HUES64 (cell line): ENCODE results near the gene MMP15.
A peak's percentile ranks its signal among the peaks of the same experiment; 100 is the strongest.

Experiments used
- H3K27ac ChIP-seq: 2 replicates; pipeline ENCODE4 v1.7.0; 2013; ENCODE audit warnings: low read depth, low read length, inconsistent platforms
- H3K27me3 ChIP-seq: 2 replicates; pipeline ENCODE4 v1.6.1; 2013; ENCODE audit warnings: mild to moderate bottlenecking, low read length; ENCODE audit not compliant: insufficient read depth
- H3K36me3 ChIP-seq: 2 replicates; pipeline ENCODE4 v1.6.1; 2013; ENCODE audit warnings: mild to moderate bottlenecking, low read length; ENCODE audit not compliant: insufficient read depth
- H3K4me1 ChIP-seq: 2 replicates; pipeline ENCODE4 v1.6.1; 2013; ENCODE audit warnings: mild to moderate bottlenecking, low read length, moderate library complexity; ENCODE audit not compliant: insufficient read depth
- H3K4me3 ChIP-seq: 2 replicates; pipeline ENCODE4 v1.5.1; 2013; ENCODE audit warnings: mild to moderate bottlenecking, low read length, moderate library complexity
- H3K9ac ChIP-seq: 2 replicates; pipeline ENCODE4 v1.6.1; 2013; ENCODE audit warnings: mild to moderate bottlenecking, low read depth, low read length
- H3K9me3 ChIP-seq: 2 replicates; pipeline ENCODE4 v1.6.1; 2013; ENCODE audit warnings: low read depth, low read length; ENCODE audit not compliant: insufficient read depth
- WGBS: fragments of 150-250, 120-280 bp; methylation state at CpG from one replicate; pipeline ENCODE4 v1.1.7; 2013; ENCODE audit warnings: missing lambda C conversion rate; 5-methylcytosine and 5-hydroxymethylcytosine counted together

MMP15 gene

DNA sequence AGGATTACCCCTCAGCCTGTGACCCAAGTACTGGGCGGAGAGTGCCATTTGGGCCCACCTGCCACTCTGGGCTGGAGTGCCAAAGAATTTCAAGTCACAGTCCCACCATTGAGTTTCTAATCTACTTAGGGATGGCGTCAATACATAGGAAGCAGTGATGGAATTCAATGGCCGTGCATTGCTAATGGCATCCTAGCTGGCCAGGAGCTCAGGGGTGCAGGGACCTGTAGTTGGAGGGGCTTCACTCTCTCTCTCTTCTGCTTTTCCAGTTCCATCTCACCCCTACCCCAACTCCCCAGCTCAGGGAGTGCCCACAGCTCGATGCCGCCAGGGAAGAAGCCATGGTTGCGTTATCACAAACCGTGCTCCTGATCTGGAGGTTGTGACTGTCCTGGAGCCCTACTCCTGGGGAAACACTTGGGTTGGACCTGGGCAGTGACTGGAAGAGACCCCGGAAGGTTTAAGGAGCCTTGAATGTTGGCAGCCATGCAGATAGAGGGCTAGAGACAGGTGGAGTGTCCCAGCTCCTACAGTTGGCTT, 2.4 kb downstream of the MMP15 start:
- Histone ChIP-seq H3K27ac (peak overlapping the region; percentile 24; the same call in 1 of the 2 replicates), H3K27me3 (peaks cover 17% of the 10 kb centered on the region; the same call in 1 of the 2 replicates)

DNA sequence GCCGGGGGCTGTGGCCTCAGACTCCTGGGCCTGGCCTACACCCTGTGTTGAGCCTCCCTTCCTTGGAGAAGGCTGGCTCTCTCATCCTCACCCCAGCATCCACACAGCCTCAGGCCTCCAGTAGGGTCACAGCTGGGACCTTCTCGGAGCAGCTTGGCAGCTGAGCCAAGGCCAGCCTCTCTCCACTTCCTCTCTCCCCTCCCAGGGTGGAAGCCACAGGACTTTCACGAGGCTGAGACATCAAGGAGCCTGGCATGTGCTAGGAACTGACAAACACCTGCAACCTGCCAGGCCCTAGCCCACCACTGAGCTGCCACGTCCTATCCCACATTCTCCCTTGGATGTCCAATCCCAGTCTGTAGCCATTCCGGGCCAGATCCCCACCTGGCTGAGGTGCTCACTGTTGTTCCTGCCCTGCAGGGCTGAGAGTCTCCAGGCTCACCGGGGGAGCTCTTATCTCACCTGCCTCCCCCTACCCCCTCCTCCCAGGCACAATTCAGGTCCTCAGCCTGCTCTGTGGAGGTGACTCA, 3.1 kb downstream of the MMP15 start:
- Histone ChIP-seq H3K27ac (no peak overlapping the region; the same call in 1 of the 2 replicates), H3K4me1 (peaks cover 15% of the 10 kb centered on the region), H3K9ac (no peak overlapping the region), H3K36me3 (no peaks in the 10 kb centered on the region), H3K4me3 (no peak overlapping the region), H3K9me3 (no peaks in the 10 kb centered on the region), H3K27me3 (peaks cover 14% of the 10 kb centered on the region; the same call in 1 of the 2 replicates)
- WGBS: 62% methylated on average over 6 of the region's 6 CpGs

More for the DNA sequence above, 2.4 kb downstream of the MMP15 start:
- peaks cover 20% of the 10 kb centered on the region for H3K4me1 ChIP-seq
- WGBS: 47% methylated on average over 8 of the region's 8 CpGs
- peak overlapping the region; percentile 84 for H3K4me3 ChIP-seq
- H3K36me3 ChIP-seq: no peaks in the 10 kb centered on the region
- H3K9me3 ChIP-seq: no peaks in the 10 kb centered on the region
- H3K9ac ChIP-seq: no peak overlapping the region

DNA sequence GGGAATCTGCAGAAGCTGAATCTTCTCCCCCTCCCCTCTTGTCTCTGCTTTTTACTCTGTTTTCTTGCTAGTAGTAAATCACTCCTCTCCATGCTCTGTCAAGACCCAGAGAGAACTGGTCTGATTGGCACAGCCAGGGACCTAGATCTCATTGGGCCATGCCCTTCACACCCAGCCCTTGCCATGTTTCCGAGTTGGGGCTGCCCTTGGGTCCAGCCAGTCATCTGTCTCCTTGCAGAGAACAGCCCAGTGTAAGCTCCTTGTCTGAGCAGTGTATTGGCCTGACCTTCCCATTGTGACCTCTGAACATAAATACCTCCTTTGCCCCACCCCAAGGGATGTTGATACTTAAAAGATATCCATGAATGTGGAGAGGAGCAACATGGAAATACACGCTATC, 3.9 kb downstream of the MMP15 start:
- H3K4me3 ChIP-seq: no peak overlapping the region
- no peaks in the 10 kb centered on the region for H3K36me3 ChIP-seq
- no peak overlapping the region for H3K9ac ChIP-seq
- H3K27ac ChIP-seq: no peak overlapping the region
- H3K27me3 ChIP-seq: peaks cover 6% of the 10 kb centered on the region; the same call in 1 of the 2 replicates
- peaks cover 15% of the 10 kb centered on the region for H3K4me1 ChIP-seq
- no peaks in the 10 kb centered on the region for H3K9me3 ChIP-seq
- 90% methylated on average over 2 of the region's 2 CpGs for WGBS

DNA sequence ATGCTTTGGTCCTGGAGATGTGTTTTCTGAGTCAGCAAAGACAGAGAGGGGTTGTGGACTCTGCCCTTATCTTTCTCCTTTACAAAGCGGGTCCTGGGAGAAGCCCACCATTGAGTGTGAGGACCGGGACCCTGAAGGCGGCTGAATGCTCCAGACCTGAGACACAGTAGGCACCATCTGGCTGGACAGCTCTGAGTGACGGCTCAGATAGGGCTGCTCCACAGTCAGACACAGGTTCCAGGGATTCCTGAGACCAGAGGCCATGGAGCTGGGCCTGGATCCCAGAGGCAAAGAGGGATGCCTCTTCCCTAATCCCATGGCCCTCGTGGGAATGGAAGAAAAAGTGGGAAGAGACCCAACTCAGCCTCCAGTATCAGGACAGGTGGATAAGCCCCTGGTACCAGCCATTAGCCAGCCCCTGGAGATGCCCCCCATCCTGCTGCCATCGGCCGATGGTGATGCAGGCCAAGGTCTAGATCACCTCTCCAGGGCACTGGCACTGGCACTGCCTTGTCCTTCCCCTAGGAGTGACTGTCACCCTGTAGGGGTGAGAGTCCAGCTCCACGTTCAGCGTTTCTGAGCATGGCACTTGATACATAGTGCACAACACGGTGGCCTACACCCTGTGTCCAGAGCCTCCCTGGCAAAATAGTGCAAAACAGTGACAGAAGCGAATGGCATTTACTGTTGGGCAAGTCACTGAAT, 4.7 kb downstream of the MMP15 start:
- Histone ChIP-seq H3K4me3 (no peak overlapping the region), H3K27me3 (no peaks in the 10 kb centered on the region), H3K27ac (no peak overlapping the region), H3K9me3 (no peaks in the 10 kb centered on the region), H3K4me1 (peaks cover 15% of the 10 kb centered on the region), H3K36me3 (no peaks in the 10 kb centered on the region), H3K9ac (no peak overlapping the region)
- 91% methylated on average over 11 of the region's 11 CpGs for WGBS

DNA sequence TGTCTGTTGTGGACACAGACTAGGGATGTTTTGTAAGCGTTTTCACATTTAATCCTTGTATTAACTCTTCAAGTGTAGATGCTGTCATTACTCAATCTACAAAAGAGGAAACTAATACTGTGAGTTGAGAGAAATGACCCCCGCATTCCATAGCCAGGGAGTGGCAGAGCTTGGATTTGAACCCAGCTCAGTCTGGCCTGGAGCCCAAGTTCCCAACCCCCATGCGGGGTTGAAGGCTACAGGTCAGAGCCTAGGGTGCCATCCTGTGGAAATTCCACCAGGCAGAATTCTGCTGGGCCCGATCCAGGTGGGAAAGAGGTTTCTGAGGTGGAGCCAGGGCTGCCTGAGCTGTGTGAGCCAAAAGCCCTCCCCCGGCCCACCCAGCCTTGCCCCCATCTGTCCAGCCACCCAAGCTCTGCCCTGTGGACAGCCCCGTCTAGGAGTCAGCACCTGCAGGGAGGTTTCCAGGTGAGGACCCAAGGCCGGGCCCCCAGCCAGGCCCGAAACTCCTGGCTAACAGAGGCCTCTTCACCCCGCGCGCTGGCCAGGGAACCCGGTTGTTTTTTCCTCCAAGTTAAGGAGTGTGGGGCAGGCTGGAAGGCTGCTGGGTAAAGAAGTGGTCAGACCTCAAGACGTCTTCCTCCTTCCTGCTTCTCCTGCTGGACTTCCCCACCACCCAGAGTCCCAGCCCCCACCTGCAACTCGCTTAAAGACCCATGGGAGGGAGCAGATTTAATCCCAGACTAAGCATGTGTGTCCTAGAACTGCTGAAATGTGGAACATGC, 5.7 kb downstream of the MMP15 start:
- no peaks in the 10 kb centered on the region for H3K27me3 ChIP-seq
- no peaks in the 10 kb centered on the region for H3K36me3 ChIP-seq
- H3K9me3 ChIP-seq: no peaks in the 10 kb centered on the region
- no peak overlapping the region for H3K9ac ChIP-seq
- 74% methylated on average over 13 of the region's 14 CpGs for WGBS
- peaks cover 15% of the 10 kb centered on the region for H3K4me1 ChIP-seq
- no peak overlapping the region for H3K27ac ChIP-seq
- H3K4me3 ChIP-seq: no peak overlapping the region

DNA sequence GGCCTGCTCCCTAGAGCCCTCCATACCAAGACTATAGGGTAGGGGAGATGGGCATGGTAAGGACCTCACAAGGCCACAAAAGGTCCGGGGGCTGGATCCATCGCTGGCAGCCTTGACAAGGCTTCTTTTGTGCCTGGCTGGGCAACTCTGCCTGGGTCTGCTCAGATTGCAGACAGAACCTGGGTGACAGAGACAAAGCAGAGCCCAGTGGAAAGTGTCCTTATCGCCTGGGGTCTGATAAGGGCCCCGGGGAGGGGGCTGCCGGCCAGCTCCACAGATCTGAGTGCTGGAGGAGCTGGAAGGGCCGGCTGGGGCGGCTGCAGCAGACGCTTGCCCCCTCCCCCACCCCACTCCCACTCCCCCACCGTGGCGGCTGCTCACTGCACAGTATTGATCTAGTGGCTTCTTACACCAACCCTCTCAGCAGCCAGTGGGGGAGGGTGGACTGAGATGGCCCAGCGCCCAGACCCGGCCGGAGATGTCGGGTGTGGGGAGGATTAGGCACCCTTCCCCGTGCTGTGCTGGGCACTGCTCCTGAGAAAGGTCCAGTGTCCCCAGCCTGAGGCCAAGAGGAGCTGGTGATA, 7.2 kb downstream of the MMP15 start:
- no peak overlapping the region for H3K4me3 ChIP-seq
- no peak overlapping the region for H3K9ac ChIP-seq
- H3K27ac ChIP-seq: no peak overlapping the region
- no peaks in the 10 kb centered on the region for H3K27me3 ChIP-seq
- H3K36me3 ChIP-seq: peaks cover 9% of the 10 kb centered on the region; the same call in 1 of the 2 replicates
- WGBS: 72% methylated on average over 13 of the region's 15 CpGs
- no peaks in the 10 kb centered on the region for H3K9me3 ChIP-seq
- H3K4me1 ChIP-seq: peaks cover 14% of the 10 kb centered on the region

DNA sequence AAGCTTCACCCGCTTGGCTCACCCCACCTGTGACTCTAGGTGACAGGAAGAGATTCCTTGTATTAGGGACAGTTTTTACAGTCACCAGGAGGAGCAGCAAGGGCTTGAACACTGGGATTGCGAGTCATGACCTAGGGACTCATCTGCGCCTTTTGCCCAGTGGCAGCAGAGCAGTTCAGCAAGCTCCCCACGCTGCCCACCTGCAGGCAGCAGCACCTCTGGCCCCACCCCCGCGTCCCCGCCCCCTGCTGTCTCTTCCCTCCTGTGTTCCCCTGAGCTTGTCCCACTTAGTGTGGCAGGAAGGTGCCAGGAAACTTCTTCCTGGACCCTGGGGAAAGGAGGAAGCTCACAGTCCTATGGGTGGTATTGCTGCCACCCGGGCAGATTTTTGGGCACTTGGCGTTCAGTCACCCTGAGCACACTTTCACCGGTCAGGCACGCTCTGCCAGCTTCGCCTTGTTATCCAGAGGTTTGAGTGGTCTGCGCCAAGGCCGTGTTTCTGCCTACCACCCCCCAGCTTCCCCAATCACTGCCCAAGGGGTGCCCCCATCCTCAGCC, 8.7 kb downstream of the MMP15 start:
- H3K4me1 ChIP-seq: 0 out of 2 replicates have a peak, but pooled peaks cover under 1% of the 10 kb centered on the region

DNA sequence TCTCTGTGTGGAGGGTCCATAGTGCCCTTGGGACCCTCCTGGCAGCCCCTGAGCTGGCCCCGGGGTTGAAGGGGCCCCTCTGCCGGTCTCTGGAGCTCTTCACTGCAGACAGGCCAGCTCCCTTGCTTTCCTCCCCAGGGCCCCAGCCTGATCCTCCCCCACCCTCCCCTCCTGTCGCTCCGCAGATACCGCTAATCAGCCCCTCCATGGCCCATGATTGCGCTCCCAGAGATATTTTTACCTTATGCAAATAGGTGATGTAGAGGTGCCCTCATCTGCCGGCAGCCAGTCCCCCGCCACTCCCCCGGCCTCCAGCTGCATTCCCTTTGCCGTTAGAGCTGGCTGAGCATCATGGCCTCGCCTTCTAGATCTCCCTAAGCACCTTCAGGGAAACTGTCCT, 9.2 kb downstream of the MMP15 start:
- no peaks in the 10 kb centered on the region for H3K9me3 ChIP-seq
- H3K9ac ChIP-seq: no peak overlapping the region
- H3K36me3 ChIP-seq: peaks cover 27% of the 10 kb centered on the region
- H3K27me3 ChIP-seq: no peaks in the 10 kb centered on the region
- no peak overlapping the region for H3K4me3 ChIP-seq
- no peak overlapping the region for H3K27ac ChIP-seq
- 91% methylated on average over 11 of the region's 11 CpGs for WGBS
- no peaks in the 10 kb centered on the region for H3K4me1 ChIP-seq

More for the DNA sequence above, 8.7 kb downstream of the MMP15 start:
- no peaks in the 10 kb centered on the region for H3K9me3 ChIP-seq
- no peak overlapping the region for H3K4me3 ChIP-seq
- no peak overlapping the region for H3K27ac ChIP-seq
- H3K9ac ChIP-seq: no peak overlapping the region
- peaks cover 22% of the 10 kb centered on the region; the same call in 1 of the 2 replicates for H3K36me3 ChIP-seq
- no peaks in the 10 kb centered on the region for H3K27me3 ChIP-seq
- 91% methylated on average over 14 of the region's 14 CpGs for WGBS

DNA sequence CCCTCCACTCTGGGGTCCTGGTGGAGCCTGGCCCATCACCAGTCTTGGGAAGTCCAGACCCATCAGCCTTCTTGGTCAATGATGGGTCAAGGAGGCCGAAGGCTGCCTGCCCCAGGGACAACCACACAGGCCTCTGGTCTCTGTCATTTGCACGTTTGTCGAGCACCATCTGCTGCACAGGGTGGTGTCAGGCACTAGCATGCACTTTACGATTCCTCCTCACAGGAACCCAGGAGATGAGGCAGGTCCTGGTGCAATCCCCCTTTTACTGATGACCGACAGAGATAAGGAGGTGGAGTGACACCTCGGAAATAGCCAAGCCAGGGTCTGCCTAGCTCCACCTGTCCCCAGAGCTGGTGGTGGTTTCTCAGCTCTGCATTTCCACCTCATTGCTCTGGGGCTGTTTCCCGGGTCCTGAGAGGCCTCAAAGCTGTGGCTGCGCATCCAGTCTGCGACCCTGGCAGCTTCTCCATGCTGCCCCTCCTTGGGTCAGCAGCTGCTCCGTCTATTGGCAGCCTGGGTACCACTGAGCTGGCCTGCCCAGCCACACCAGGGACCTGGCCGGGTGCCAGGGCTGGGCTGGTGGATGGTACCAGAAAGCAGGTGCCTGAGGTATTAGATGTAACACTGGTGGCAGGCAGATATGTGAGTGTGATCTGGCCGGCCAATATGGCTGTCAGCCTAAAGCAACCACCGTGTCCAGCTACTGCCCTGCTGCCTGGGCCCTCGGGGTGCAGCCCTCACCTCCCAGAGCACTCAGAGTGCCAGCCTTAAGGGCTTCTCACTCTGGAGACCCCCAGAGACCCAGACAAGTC, 10.0 kb downstream of the MMP15 start:
- H3K27ac ChIP-seq: no peak overlapping the region
- H3K9ac ChIP-seq: no peak overlapping the region
- no peaks in the 10 kb centered on the region for H3K4me1 ChIP-seq
- WGBS: 94% methylated on average over 14 of the region's 14 CpGs
- H3K4me3 ChIP-seq: no peak overlapping the region
- H3K9me3 ChIP-seq: no peaks in the 10 kb centered on the region
- H3K27me3 ChIP-seq: no peaks in the 10 kb centered on the region
- peaks cover 35% of the 10 kb centered on the region for H3K36me3 ChIP-seq

DNA sequence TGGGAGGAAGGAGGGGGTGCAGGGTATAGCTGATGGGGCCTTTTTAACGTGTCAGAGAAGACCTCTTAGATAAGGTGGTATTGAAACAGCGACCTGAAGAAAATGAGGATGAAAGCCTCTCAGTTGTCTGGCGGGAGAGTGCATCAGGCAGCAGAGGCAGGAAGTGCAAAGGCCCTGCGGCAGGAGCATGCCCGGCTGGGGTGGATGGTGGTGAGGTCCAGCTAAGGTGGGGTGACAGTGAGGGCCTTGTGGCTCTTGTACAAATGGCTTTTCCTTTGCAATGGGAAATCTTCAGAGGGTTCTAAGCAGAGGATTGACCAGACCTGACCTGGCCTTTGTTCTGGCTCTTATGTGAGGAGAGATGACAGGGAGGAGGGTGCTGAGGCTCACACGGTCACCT, 11.4 kb downstream of the MMP15 start:
- WGBS: 94% methylated on average over 6 of the region's 6 CpGs
- H3K27me3 ChIP-seq: no peaks in the 10 kb centered on the region
- no peak overlapping the region for H3K27ac ChIP-seq
- peaks cover 48% of the 10 kb centered on the region for H3K36me3 ChIP-seq
- no peaks in the 10 kb centered on the region for H3K4me1 ChIP-seq
- H3K9ac ChIP-seq: no peak overlapping the region
- no peak overlapping the region for H3K4me3 ChIP-seq
- no peaks in the 10 kb centered on the region for H3K9me3 ChIP-seq
